Adrenal gland (tissue), 5 donors: ENCODE data around the gene KCNMB2.

ENCODE experiments used
- CTCF ChIP-seq, 6 experiments: fragments of 450-650 bp in 4 of 6; fragments of 200-600 bp in 2 of 6; sonication (generic) in 1 of 6; IDR thresholded peaks; 1 replicate in 5 of 6; 2 replicates in 1 of 6; pipeline versions ENCODE4 v1.5.1 to v1.8.0; 2016 to 2021; ENCODE audit warnings: antibody characterized with exemption in 6 of 6, mild to moderate bottlenecking in 2 of 6, moderate library complexity in 1 of 6
- POLR2A ChIP-seq, 2 donors: fragments of 450-650 bp; IDR thresholded peaks; one replicate each; pipeline ENCODE4 v1.6.1; 2017; ENCODE audit warnings: antibody characterized with exemption in 2 of 2, mild to moderate bottlenecking in 2 of 2, moderate library complexity in 1 of 2
- donor health status: DM: no; HTN: no; CAD: no.

- TF ChIP-seq POLR2A (IDR thresholded peaks at IDR 0.05) (no peak), CTCF (IDR thresholded peaks at IDR 0.05) (no peak)
Observed at GRCh38 chr3:178568155-178568731, 32.0 kb downstream of the KCNMB2 start.
